SU-DHL-6 (cell line): ENCODE results near the gene DIPK1B.

Experiments
- CTCF ChIP-seq: fragments of 200-600 bp; sonication (generic); IDR thresholded peaks from one replicate; pipeline ENCODE4 v1.5.1; 2017; ENCODE audit warnings: antibody characterized with exemption, mild to moderate bottlenecking, low read length, moderate library complexity; ENCODE audit not compliant: insufficient read depth, poor library complexity, severe bottlenecking
- EZH2phosphoT487 ChIP-seq: fragments of 200-600 bp; sonication (generic), shearing (Covaris generic); conservative IDR thresholded peaks from 2 replicates; pipeline ENCODE4 v1.6.1; 2018; ENCODE audit warnings: mild to moderate bottlenecking, antibody characterized with exemption, low read length, moderate library complexity, mixed read lengths

DNA sequence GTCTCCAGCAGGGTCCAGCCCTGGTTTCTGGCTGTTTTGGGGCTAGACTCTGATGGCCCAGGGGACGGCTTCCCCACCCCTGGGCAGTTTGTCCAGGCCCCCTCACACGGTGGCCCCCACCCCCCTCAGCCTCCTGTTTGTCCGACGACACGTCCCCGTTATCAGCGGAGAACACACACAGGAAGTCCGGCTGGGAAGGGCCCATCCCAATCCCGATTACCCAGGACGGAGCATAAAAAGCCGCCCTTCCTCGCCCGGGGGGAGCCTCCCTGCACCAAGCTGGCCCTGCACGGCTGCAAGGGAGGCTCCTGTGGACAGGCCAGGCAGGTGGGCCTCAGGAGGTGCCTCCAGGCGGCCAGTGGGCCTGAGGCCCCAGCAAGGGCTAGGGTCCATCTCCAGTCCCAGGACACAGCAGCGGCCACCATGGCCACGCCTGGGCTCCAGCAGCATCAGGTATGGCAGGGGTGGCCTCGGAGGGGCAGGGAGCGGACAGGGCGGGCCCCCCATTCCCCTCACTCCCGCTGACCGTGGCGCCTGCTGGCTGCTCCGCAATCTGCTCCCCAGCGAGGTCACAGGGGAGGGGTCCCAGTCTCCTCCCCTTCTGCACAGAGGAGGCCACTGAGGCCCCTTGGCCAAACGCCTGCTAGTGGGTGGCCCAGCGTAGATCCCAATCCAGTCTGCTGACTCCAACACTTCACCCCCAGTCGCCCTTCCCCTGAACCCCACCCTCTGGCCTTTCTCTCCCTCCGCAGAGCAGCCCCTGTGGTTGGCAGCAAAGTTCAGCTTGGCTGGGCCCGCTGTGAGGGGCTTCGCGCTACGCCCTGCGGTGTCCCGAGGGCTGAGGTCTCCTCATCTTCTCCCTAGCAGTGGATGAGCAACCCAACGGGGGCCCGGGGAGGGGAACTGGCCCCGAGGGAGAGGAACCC is 49.5 kb upstream of the DIPK1B start, which contains the start of gene EGFL7:
- TF ChIP-seq CTCF, result no peak
- TF ChIP-seq EZH2phosphoT487, result no peak
